HepG2 (cell line): ENCODE measurements around the gene PAM16. TPM values are rescaled to one million over a fixed set of nuclear protein-coding genes. Genes with fewer than 3 reads are reported as not detected.

Experiments used
- ATAC-seq: fragments of 200-7000 bp; cut with Tn5 transposase; 3 replicates; pipeline ENCODE4 v1.9.1; 2020; ENCODE audit warnings: mild to moderate bottlenecking, moderate library complexity
- BruUV-seq: library from RNA; stranded (reverse); fragments of 400-500 nt; replicated peaks from 2 replicates; lab custom pipeline; 2021; lab: Mats Ljungman, UMichigan
- CTCF ChIA-PET: fragments of 300-600 bp; formaldehyde crosslinking; extraction: SDS; loops from one replicate; lab custom pipeline; 2021; ENCODE audit warnings: low total read pairs, inconsistent platforms, low intra/inter-chr PET ratio; lab: Yijun Ruan, JAX
- POLR2A ChIA-PET: fragments of 350-600 bp; sonication (Branson Sonifier 250); formaldehyde crosslinking; loops from one replicate; lab custom pipeline; 2020; ENCODE audit warnings: antibody characterized with exemption, inconsistent platforms; lab: Yijun Ruan, JAX
- DNase-seq: peaks from one replicate; pipeline ENCODE4 v3.0.0-alpha.2; 2015; ENCODE audit warnings: low spot score
- FAIRE-seq: peaks from 3 replicates; lab custom pipeline; 2011; peaks lifted over from hg19 to GRCh38; lab: Jason Lieb, UNC
- H2AFZ ChIP-seq: one replicate; pipeline ENCODE4 v1.6.1; 2011; ENCODE audit warnings: low read length, inconsistent platforms
- H3K27ac ChIP-seq: fragments of 300-600 bp; 3 replicates; pipeline ENCODE4 v1.8.0; 2011; ENCODE audit warnings: mixed run types, mild to moderate bottlenecking, mixed read lengths, low read length, inconsistent platforms; ENCODE audit not compliant: insufficient read depth; ENCODE audit errors: extremely low read length
- H3K27me3 ChIP-seq, 2 experiments: fragments of 200-600 bp in 1 of 2; 2 replicates in 1 of 2; 3 replicates in 1 of 2; pipeline versions ENCODE4 v1.6.0 to v1.8.0; 2011; ENCODE audit warnings: low read length in 2 of 2, mild to moderate bottlenecking in 2 of 2, moderate library complexity in 2 of 2, inconsistent platforms in 1 of 2; ENCODE audit not compliant: insufficient read depth in 2 of 2, control insufficient read depth in 1 of 2
- H3K36me3 ChIP-seq, 2 experiments: fragments of 200-600 bp in 1 of 2; replicated peaks in 1 of 2; 2 replicates in 1 of 2; 3 replicates in 1 of 2; pipeline versions ENCODE4 v1.5.1 to v1.8.0; 2011; ENCODE audit warnings: low read length in 2 of 2, inconsistent platforms in 1 of 2; ENCODE audit not compliant: insufficient read depth in 2 of 2, control insufficient read depth in 1 of 2
- H3K4me1 ChIP-seq: 2 replicates; pipeline ENCODE4 v1.5.1; 2012; ENCODE audit warnings: low read length, inconsistent platforms; ENCODE audit not compliant: insufficient read depth
- H3K4me2 ChIP-seq: 2 replicates; pipeline ENCODE4 v1.6.0; 2011; ENCODE audit warnings: low read depth, low read length, inconsistent platforms
- H3K4me3 ChIP-seq, 3 experiments: fragments of 200-600 bp in 1 of 3; sonication (generic), shearing (Covaris generic) in 1 of 3; replicated peaks in 1 of 3; 2 replicates each; pipeline ENCODE4 v1.5.1; 2011 to 2016; ENCODE audit warnings: low read length in 3 of 3, inconsistent platforms in 2 of 3, low read depth in 2 of 3, mild to moderate bottlenecking in 2 of 3, control low read depth in 1 of 3, mixed read lengths in 1 of 3; ENCODE audit not compliant: insufficient read depth in 1 of 3
- H3K79me2 ChIP-seq: one replicate; pipeline ENCODE4 v1.6.1; 2011; ENCODE audit warnings: low read length, inconsistent platforms; ENCODE audit not compliant: insufficient read depth
- H3K9ac ChIP-seq: 2 replicates; pipeline ENCODE4 v1.6.0; 2011; ENCODE audit warnings: mild to moderate bottlenecking, low read depth, low read length, inconsistent platforms; ENCODE audit not compliant: insufficient read depth
- H3K9me3 ChIP-seq: 2 replicates; pipeline ENCODE4 v1.5.1; 2012; ENCODE audit warnings: mild to moderate bottlenecking, low read length
- H4K20me1 ChIP-seq: 2 replicates; pipeline ENCODE4 v1.6.0; 2011; ENCODE audit warnings: inconsistent platforms, mild to moderate bottlenecking, low read length, moderate library complexity; ENCODE audit not compliant: insufficient read depth
- CEBPZ ChIP-seq: IDR thresholded peaks from 2 replicates; pipeline ENCODE4 v1.6.1; 2012; ENCODE audit warnings: low read length, improper control_type of control experiment
- FOXP1 ChIP-seq, 2 experiments: fragments of 450-650 bp in 1 of 2; IDR thresholded peaks; 2 replicates each; pipeline ENCODE4 v1.6.1; 2017 to 2018; ENCODE audit warnings: antibody characterized with exemption in 1 of 2
- KDM5A ChIP-seq: fragments of 200-600 bp; sonication (generic); IDR thresholded peaks from 2 replicates; pipeline ENCODE4 v1.7.0; 2018; ENCODE audit warnings: antibody characterized with exemption, mild to moderate bottlenecking, low read length, borderline replicate concordance
- MEIS1 ChIP-seq: sonication (generic); formaldehyde crosslinking; IDR thresholded peaks from 2 replicates; pipeline ENCODE4 v1.9.0; 2021; ENCODE audit warnings: mild to moderate bottlenecking, missing genetic modification reagents, moderate library complexity, borderline replicate concordance
- NR2C2 ChIP-seq: sonication (generic); formaldehyde crosslinking; IDR thresholded peaks from 2 replicates; pipeline ENCODE4 v1.4.0; 2020; ENCODE audit warnings: missing genetic modification reagents, mild to moderate bottlenecking, moderate library complexity, borderline replicate concordance
- SCMH1 ChIP-seq: sonication (generic); formaldehyde crosslinking; IDR thresholded peaks from 2 replicates; pipeline ENCODE4 v1.9.0; 2021; ENCODE audit warnings: missing genetic modification reagents, mild to moderate bottlenecking, borderline replicate concordance
- TBL1XR1 ChIP-seq: fragments of 150-350 bp; IDR thresholded peaks from 2 replicates; pipeline ENCODE4 v1.6.1; 2014; ENCODE audit warnings: borderline replicate concordance, low read length; ENCODE audit not compliant: partially characterized antibody
- YEATS2 ChIP-seq: sonication (generic); formaldehyde crosslinking; IDR thresholded peaks from 2 replicates; pipeline ENCODE4 v1.4.0; 2020; ENCODE audit warnings: missing genetic modification reagents, borderline replicate concordance
- ZBTB3 ChIP-seq: sonication (generic); formaldehyde crosslinking; IDR thresholded peaks from 2 replicates; pipeline ENCODE4 v1.4.0; 2020; ENCODE audit warnings: low read depth, mild to moderate bottlenecking, moderate library complexity, missing genetic modification reagents, borderline replicate concordance
- ZBTB8A ChIP-seq: sonication (generic); formaldehyde crosslinking; IDR thresholded peaks from 2 replicates; pipeline ENCODE4 v1.4.0; 2020; ENCODE audit warnings: mild to moderate bottlenecking, low read depth, missing genetic modification reagents, borderline replicate concordance
- ZNF142 ChIP-seq: sonication (generic); formaldehyde crosslinking; IDR thresholded peaks from 2 replicates; pipeline ENCODE4 v1.4.0; 2020; ENCODE audit warnings: missing genetic modification reagents
- ZNF326 ChIP-seq: sonication (generic); formaldehyde crosslinking; IDR thresholded peaks from 2 replicates; pipeline ENCODE4 v1.4.0; 2020; ENCODE audit warnings: missing genetic modification reagents, borderline replicate concordance
- ZNF644 ChIP-seq: IDR thresholded peaks from 2 replicates; pipeline ENCODE4 v1.6.1; 2016; ENCODE audit warnings: low read depth
- WGBS: methylation state at CpG from one replicate; pipeline ENCODE4 v1.1.6; 2017; ENCODE audit warnings: low lambda C conversion rate; 5-methylcytosine and 5-hydroxymethylcytosine counted together
- in situ Hi-C: cut with HindIII; loops from 2 replicates; pipeline ENCODE4 v1.10.0; 2017; ENCODE audit warnings: low pct_unique_long_range_greater_than_20kb; ENCODE audit not compliant: extremely low pct_ligation_motif_present
- intact Hi-C: fragments of 100-400 bp; cut with micrococcal nuclease; formaldehyde crosslinking; loops from one replicate; pipeline ENCODE4 v1.10.0; 2022; ENCODE audit not compliant: unreplicated experiment
- polyA plus RNA-seq, 8 experiments: library from polyadenylated mRNA; depleted of rRNA in 3 of 8; stranded (reverse) in 7 of 8; unstranded in 1 of 8; fragments of >200 nt; fragmentation: Illumina TruSeq in 4 of 8; extraction: Trizol in 4 of 8; gene quantifications; 2 replicates each; pipeline versions ENCODE4 v1.2.1 to v1.2.3, GENCODE V29; 2011 to 2016; ENCODE audit warnings: low read depth in 4 of 8, missing spikeins in 1 of 8, mixed read lengths in 1 of 8; ENCODE audit not compliant: insufficient read depth in 1 of 8
- total RNA-seq, 5 experiments: library from RNA; depleted of rRNA; stranded (reverse); fragments of >200 nt; fragmentation: Illumina TruSeq; extraction: Trizol; gene quantifications; 2 replicates each; pipeline ENCODE4 v1.2.3, GENCODE V29; 2016; ENCODE audit warnings: low read depth in 1 of 5

The PAM16 gene
- total and polyA plus RNA-seq, 2 of the 13 experiments (the other 11 are each of a cell fraction or from before 2014, with no cell fraction given), result 51.5 to 51.8 TPM

- Histone ChIP-seq H3K9me3 (no peaks in the 10 kb centered on the region), H3K36me3 (peaks cover 0 to 2% of the 10 kb centered on the region in 2 experiments; a peak in 1 of 5 replicates), H3K27ac (peak overlapping the region; percentile 83), H4K20me1 (peaks cover 33% of the 10 kb centered on the region), H3K79me2 (peaks cover 48% of the 10 kb centered on the region), H3K4me3 (peak overlapping the region; percentile 76 to 92 (median 82)), H3K4me1 (peaks cover 86% of the 10 kb centered on the region), H3K4me2 (peak overlapping the region; percentile 86), H3K9ac (peak overlapping the region; percentile 78), H3K27me3 (no peaks in the 10 kb centered on the region), H2AFZ (no peak overlapping the region)
- BruUV-seq, result no TSS peak
- peak; percentile 86 for DNase-seq
- peak; percentile 56 for ATAC-seq
- ChIA-PET CTCF (interaction anchor here (1.3 kb wide), 1 partner anchor 30 kb away, joined by 3 read pairs; no protein-coding TSS in a partner anchor), POLR2A (interaction anchor here (0.9 to 2.3 kb wide), 12 partner anchors 9 to 492 kb away, joined by 3 to 21 read pairs (median 6); partner anchors contain the start of genes CREBBP and PAM16)
- intact Hi-C loops (loop anchor here (2.0 kb wide), 1 partner anchor 14 kb away; no protein-coding TSS in a partner anchor), in situ Hi-C loops (no loop called here)
- 3% methylated on average over 7 of the region's 10 CpGs for WGBS
- FAIRE-seq, result peak; percentile 95
- TF ChIP-seq CEBPZ, result no peak
- peak; percentile 22; the same call in 1 of the 2 replicates for TF ChIP-seq ZNF142 (CRISPR knock-in tag)
- no peak for TF ChIP-seq SCMH1 (CRISPR knock-in tag)
- TF ChIP-seq FOXP1 (IDR thresholded peaks at IDR 0.05), result no peak
- peak; percentile 72 for TF ChIP-seq FOXP1 (CRISPR knock-in tag; IDR thresholded peaks at IDR 0.05)
- TF ChIP-seq KDM5A, result no peak
- TF ChIP-seq NR2C2 (CRISPR knock-in tag), result peak; percentile 68
- TF ChIP-seq MEIS1, result no peak
- TF ChIP-seq ZNF326 (CRISPR knock-in tag), result no peak; the same call in 1 of the 2 replicates
- no peak for TF ChIP-seq ZNF644 (CRISPR knock-in tag)
- no peak for TF ChIP-seq TBL1XR1
- TF ChIP-seq ZBTB3 (CRISPR knock-in tag), result 0 out of 2 replicates have a peak, but pooled peaks have one; percentile 59
- no peak for TF ChIP-seq YEATS2 (CRISPR knock-in tag)
- no peak for TF ChIP-seq ZBTB8A (CRISPR knock-in tag)
These were observed 21.6 kb upstream of the PAM16 start for GRCh38 chr16:4372578-4373355.
